Activated CD8-positive, alpha-beta memory T cell treated with anti-CD3 and anti-CD28 coated beads, Interleukin-2, amount 50 U/mL, for 4 hours (primary cell): ENCODE measurements around the gene FBP1.

Experiments
- DNase-seq: peaks from one replicate; pipeline ENCODE4 v3.0.0-alpha.2; 2020

Gene FBP1

GRCh38 chr9:94655739-94656138 lies 16.4 kb upstream of the FBP1 start:
- DNase-seq: no peak

- DNase-seq: no peak
Measured at GRCh38 chr9:94654165-94654894, 15.0 kb upstream of the FBP1 start.

GRCh38 chr9:94650949-94651348 lies 11.6 kb upstream of the FBP1 start:
- no peak for DNase-seq

- DNase-seq: no peak
Measured at GRCh38 chr9:94649100-94649819, 9.9 kb upstream of the FBP1 start.

GRCh38 chr9:94648185-94648584 lies 8.9 kb upstream of the FBP1 start:
- DNase-seq: no peak

- DNase-seq: no peak
Measured at GRCh38 chr9:94645901-94646300, 6.6 kb upstream of the FBP1 start.

GRCh38 chr9:94644543-94644942 lies 5.2 kb upstream of the FBP1 start:
- no peak for DNase-seq

GRCh38 chr9:94643741-94644140 lies 4.4 kb upstream of the FBP1 start:
- DNase-seq: no peak

- DNase-seq: no peak
Measured at GRCh38 chr9:94643176-94643575, 3.9 kb upstream of the FBP1 start.

GRCh38 chr9:94642501-94642900 lies 3.2 kb upstream of the FBP1 start:
- DNase-seq: no peak

GRCh38 chr9:94639999-94640376 lies 670 bp upstream of the FBP1 start:
- no peak for DNase-seq

GRCh38 chr9:94638335-94639060 lies 820 bp downstream of the FBP1 start:
- DNase-seq: no peak

- no peak for DNase-seq
Measured at GRCh38 chr9:94632737-94633136, 6.6 kb downstream of the FBP1 start.

GRCh38 chr9:94631599-94631998 lies 7.7 kb downstream of the FBP1 start:
- no peak for DNase-seq

GRCh38 chr9:94630833-94631232 lies 8.5 kb downstream of the FBP1 start:
- no peak for DNase-seq

GRCh38 chr9:94630281-94630680 lies 9.0 kb downstream of the FBP1 start:
- no peak for DNase-seq

- no peak for DNase-seq
Measured at GRCh38 chr9:94627287-94627686, 12.0 kb downstream of the FBP1 start.

- DNase-seq: no peak
Measured at GRCh38 chr9:94625835-94626234, 13.5 kb downstream of the FBP1 start.

GRCh38 chr9:94624629-94625028 lies 14.7 kb downstream of the FBP1 start:
- no peak for DNase-seq

GRCh38 chr9:94623253-94623652 lies 16.1 kb downstream of the FBP1 start:
- no peak for DNase-seq

- no peak for DNase-seq
Measured at GRCh38 chr9:94622087-94622800, 17.1 kb downstream of the FBP1 start.

GRCh38 chr9:94619026-94619425 lies 20.3 kb downstream of the FBP1 start:
- DNase-seq: no peak

- no peak for DNase-seq
Measured at GRCh38 chr9:94613003-94613402, 26.3 kb downstream of the FBP1 start.
